Caco-2 (cell line): ENCODE measurements around the gene KRT16. TPM values are rescaled to one million over a fixed set of nuclear protein-coding genes. Genes with fewer than 3 reads are reported as not detected.

Experiments
- BruUV-seq: library from RNA; stranded (reverse); fragments of 400-500 nt; replicated peaks from 2 replicates; lab custom pipeline; 2021; lab: Mats Ljungman, UMichigan
- CTCF ChIA-PET: fragments of 300-600 bp; sonication (Branson Sonifier 250); formaldehyde crosslinking; loops from one replicate; lab custom pipeline; 2022; ENCODE audit warnings: antibody characterized with exemption; lab: Charles Lee
- POLR2A ChIA-PET: fragments of 300-600 bp; sonication (Branson Sonifier 250); formaldehyde crosslinking; loops from one replicate; lab custom pipeline; 2022; ENCODE audit warnings: antibody characterized with exemption; lab: Charles Lee
- DNase-seq, 2 experiments: peaks; one replicate each; pipeline versions ENCODE4 v3.0.0 to v3.0.0-alpha.2; 2020 to 2022
- H3K27me3 ChIP-seq: replicated peaks from 2 replicates; pipeline ENCODE4 v1.6.0; 2011; ENCODE audit warnings: low read length; ENCODE audit not compliant: control insufficient read depth, insufficient read depth
- H3K36me3 ChIP-seq: 2 replicates; pipeline ENCODE4 v1.5.1; 2011; ENCODE audit warnings: low read length; ENCODE audit not compliant: control insufficient read depth, insufficient read depth
- H3K4me1 ChIP-seq: fragments of 250-450 bp; sonication (Bioruptor Pico); 2 replicates; pipeline ENCODE4 v1.5.1; 2020; ENCODE audit warnings: mild to moderate bottlenecking
- H3K4me3 ChIP-seq: 2 replicates; pipeline ENCODE4 v1.5.1; 2011; ENCODE audit warnings: low read depth, mild to moderate bottlenecking, control low read depth, low read length
- H3K9me3 ChIP-seq: fragments of 250-450 bp; sonication (Bioruptor Pico); 2 replicates; pipeline ENCODE4 v1.5.1; 2020; ENCODE audit warnings: mild to moderate bottlenecking, moderate library complexity
- H3K27ac Mint-ChIP-seq: one replicate; pipeline ENCODE4 v1.8.0; 2022; ENCODE audit warnings: mixed read lengths; ENCODE audit not compliant: unreplicated experiment
- H3K27me3 Mint-ChIP-seq: one replicate; pipeline ENCODE4 v1.8.0; 2022; ENCODE audit warnings: mixed read lengths; ENCODE audit not compliant: insufficient read depth, unreplicated experiment
- H3K36me3 Mint-ChIP-seq: one replicate; pipeline ENCODE4 v1.8.0; 2022; ENCODE audit warnings: mild to moderate bottlenecking, mixed read lengths; ENCODE audit not compliant: insufficient read depth, unreplicated experiment
- H3K4me1 Mint-ChIP-seq: one replicate; pipeline ENCODE4 v1.8.0; 2022; ENCODE audit warnings: low read depth, mixed read lengths; ENCODE audit not compliant: unreplicated experiment
- H3K4me3 Mint-ChIP-seq: one replicate; pipeline ENCODE4 v1.8.0; 2022; ENCODE audit warnings: mild to moderate bottlenecking, moderate library complexity, mixed read lengths; ENCODE audit not compliant: unreplicated experiment
- H3K9me3 Mint-ChIP-seq: one replicate; pipeline ENCODE4 v1.8.0; 2022; ENCODE audit warnings: mixed read lengths; ENCODE audit not compliant: unreplicated experiment
- intact Hi-C: fragments of 100-400 bp; cut with micrococcal nuclease; formaldehyde crosslinking; loops from one replicate; pipeline ENCODE4 v1.10.0; 2022; ENCODE audit not compliant: unreplicated experiment
- total RNA-seq: library from RNA; stranded (reverse); gene quantifications from 2 replicates; pipeline ENCODE4 v1.2.3, GENCODE V29; 2022
- TF ChIP-seq, protein P1 (sequence below), 2 experiments: fragments of 200-600 bp in 1 of 2; IDR thresholded peaks; 1 replicate in 1 of 2; 2 replicates in 1 of 2; pipeline versions ENCODE4 v1.5.1 to v1.8.0; 2011 to 2022; ENCODE audit warnings: antibody characterized with exemption in 1 of 2, control low read depth in 1 of 2, inconsistent platforms in 1 of 2, low read depth in 1 of 2, low read length in 1 of 2, mild to moderate bottlenecking in 1 of 2, moderate library complexity in 1 of 2; ENCODE audit not compliant: insufficient read depth in 1 of 2, severe bottlenecking in 1 of 2, unreplicated experiment in 1 of 2

KRT16 gene
- total RNA-seq, 1 experiment from 2014 or later, result not detected

DNA sequence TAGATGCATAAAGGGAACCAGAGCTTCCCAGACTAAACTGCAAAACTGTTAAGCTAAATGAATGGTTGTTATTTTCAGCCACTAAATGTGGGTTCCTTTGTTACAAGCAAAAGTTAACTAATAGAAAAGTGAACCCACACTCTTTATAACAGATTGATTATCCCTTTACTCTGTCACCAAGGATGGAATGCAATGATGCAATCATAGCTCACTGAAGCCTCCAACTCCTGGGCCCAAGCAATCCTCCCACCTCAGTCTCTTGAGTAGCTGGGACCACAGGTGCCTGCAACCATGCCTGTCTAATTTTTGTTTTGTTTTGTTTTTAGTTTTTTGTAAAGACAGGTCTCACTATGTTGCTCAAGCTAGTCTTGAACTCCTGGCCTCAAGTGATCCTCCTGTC lies 47.2 kb downstream of the KRT16 start:
- no peaks in the 10 kb centered on the region for H3K9me3 Mint-ChIP-seq
- Histone ChIP-seq H3K4me1 (0 out of 2 replicates have a peak, but pooled peaks cover 5% of the 10 kb centered on the region), H3K36me3 (no peaks in the 10 kb centered on the region), H3K4me3 (no peak overlapping the region), H3K27me3 (no peaks in the 10 kb centered on the region), H3K9me3 (no peaks in the 10 kb centered on the region)
- no peaks in the 10 kb centered on the region for H3K27me3 Mint-ChIP-seq
- CTCF ChIA-PET, result interaction anchor here (0.5 to 1.7 kb wide), 4 partner anchors 16 to 503 kb away, joined by 3 to 9 read pairs (median 4); no protein-coding TSS in a partner anchor
- no peak overlapping the region for H3K27ac Mint-ChIP-seq
- no peaks in the 10 kb centered on the region for H3K36me3 Mint-ChIP-seq
- no TSS peak for BruUV-seq
- DNase-seq, result no peak
- POLR2A ChIA-PET, result no interaction called here
- intact Hi-C loops, result no loop called here
- H3K4me3 Mint-ChIP-seq, result no peak overlapping the region
- peaks cover 11% of the 10 kb centered on the region for H3K4me1 Mint-ChIP-seq
- TF ChIP-seq, protein P1, sequence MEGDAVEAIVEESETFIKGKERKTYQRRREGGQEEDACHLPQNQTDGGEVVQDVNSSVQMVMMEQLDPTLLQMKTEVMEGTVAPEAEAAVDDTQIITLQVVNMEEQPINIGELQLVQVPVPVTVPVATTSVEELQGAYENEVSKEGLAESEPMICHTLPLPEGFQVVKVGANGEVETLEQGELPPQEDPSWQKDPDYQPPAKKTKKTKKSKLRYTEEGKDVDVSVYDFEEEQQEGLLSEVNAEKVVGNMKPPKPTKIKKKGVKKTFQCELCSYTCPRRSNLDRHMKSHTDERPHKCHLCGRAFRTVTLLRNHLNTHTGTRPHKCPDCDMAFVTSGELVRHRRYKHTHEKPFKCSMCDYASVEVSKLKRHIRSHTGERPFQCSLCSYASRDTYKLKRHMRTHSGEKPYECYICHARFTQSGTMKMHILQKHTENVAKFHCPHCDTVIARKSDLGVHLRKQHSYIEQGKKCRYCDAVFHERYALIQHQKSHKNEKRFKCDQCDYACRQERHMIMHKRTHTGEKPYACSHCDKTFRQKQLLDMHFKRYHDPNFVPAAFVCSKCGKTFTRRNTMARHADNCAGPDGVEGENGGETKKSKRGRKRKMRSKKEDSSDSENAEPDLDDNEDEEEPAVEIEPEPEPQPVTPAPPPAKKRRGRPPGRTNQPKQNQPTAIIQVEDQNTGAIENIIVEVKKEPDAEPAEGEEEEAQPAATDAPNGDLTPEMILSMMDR (IDR thresholded peaks at IDR 0.05; ENCODE audit: insufficient read depth in 1 of 2, low read depth in 1 of 2, low read length in 1 of 2, severe bottlenecking in 1 of 2, unreplicated experiment in 1 of 2), result no peak

DNA sequence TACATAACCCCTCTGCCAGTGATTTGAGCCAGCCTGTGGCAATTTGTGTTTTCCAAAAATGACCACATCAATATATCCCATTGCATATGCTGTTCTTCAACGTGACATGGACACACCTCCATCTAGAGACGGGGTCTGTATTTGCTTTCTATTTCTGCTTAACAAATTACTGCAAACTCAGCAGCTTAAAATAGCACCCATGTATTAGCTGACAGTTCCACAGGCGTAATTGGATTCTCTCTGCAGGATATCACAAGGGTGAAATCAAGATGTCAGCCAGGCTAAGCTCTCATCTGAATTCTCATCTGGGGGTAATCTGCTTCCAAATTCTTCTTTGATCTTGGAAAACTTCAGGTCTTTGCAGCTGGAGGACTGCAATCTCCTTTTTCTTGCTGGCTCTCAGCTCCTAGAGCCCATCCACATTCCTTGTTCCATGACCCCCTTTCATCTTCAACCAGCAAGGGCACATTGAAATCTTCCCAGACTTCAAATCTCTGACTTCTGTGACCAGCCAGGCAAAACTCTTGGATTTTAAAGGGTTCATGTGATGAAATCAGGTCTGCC lies 48.9 kb downstream of the KRT16 start:
- intact Hi-C loops, result no loop called here
- Mint-ChIP-seq H3K27me3 (no peaks in the 10 kb centered on the region), H3K4me3 (no peak overlapping the region), H3K4me1 (peaks cover 11% of the 10 kb centered on the region), H3K27ac (no peak overlapping the region), H3K9me3 (no peaks in the 10 kb centered on the region), H3K36me3 (no peaks in the 10 kb centered on the region)
- Histone ChIP-seq H3K9me3 (no peaks in the 10 kb centered on the region), H3K36me3 (no peaks in the 10 kb centered on the region), H3K27me3 (no peaks in the 10 kb centered on the region), H3K4me1 (0 out of 2 replicates have a peak, but pooled peaks cover 5% of the 10 kb centered on the region), H3K4me3 (no peak overlapping the region)
- TF ChIP-seq, protein P1 (IDR thresholded peaks at IDR 0.05; ENCODE audit: insufficient read depth in 1 of 2, low read depth in 1 of 2, low read length in 1 of 2, severe bottlenecking in 1 of 2, unreplicated experiment in 1 of 2), result no peak
- ChIA-PET CTCF (interaction anchor here (0.9 to 1.4 kb wide), 2 partner anchors 99 to 102 kb away, joined by 3 to 5 read pairs; no protein-coding TSS in a partner anchor), POLR2A (no interaction called here)
- BruUV-seq, result no TSS peak
- peak in 1 of 2 experiments; percentile 22 for DNase-seq

DNA sequence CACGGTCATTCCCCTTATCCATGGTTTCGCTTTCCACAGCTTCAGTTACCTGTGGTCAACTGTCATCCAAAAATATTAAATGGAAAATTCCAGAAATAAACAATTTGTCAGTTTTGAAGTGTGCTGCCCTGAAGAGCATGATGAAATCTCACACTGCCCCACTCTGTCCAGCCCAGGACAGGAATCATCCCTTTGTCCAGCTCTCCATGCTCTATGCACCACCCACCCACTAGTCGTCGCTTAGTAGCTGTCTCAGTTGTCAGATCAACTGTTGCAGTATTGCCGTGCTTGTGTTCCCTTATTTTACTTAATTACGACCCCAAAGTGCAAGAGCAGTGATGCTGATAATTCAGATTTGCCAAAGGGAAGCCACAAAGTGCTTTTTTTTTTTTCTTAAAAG lies 51.0 kb downstream of the KRT16 start:
- no peaks in the 10 kb centered on the region for H3K36me3 Mint-ChIP-seq
- ChIA-PET CTCF (no interaction called here), POLR2A (no interaction called here)
- H3K9me3 ChIP-seq, result no peaks in the 10 kb centered on the region
- intact Hi-C loops, result no loop called here
- H3K27me3 Mint-ChIP-seq, result peaks cover 3% of the 10 kb centered on the region
- no peak overlapping the region for H3K4me3 Mint-ChIP-seq
- no peak for DNase-seq
- 0 out of 2 replicates have a peak, but pooled peaks cover 5% of the 10 kb centered on the region for H3K4me1 ChIP-seq
- no peak overlapping the region for H3K4me3 ChIP-seq
- BruUV-seq, result no TSS peak
- no peak overlapping the region for H3K27ac Mint-ChIP-seq
- TF ChIP-seq, protein P1 (IDR thresholded peaks at IDR 0.05; ENCODE audit: insufficient read depth in 1 of 2, low read depth in 1 of 2, low read length in 1 of 2, severe bottlenecking in 1 of 2, unreplicated experiment in 1 of 2), result no peak
- no peaks in the 10 kb centered on the region for H3K27me3 ChIP-seq
- H3K9me3 Mint-ChIP-seq, result no peaks in the 10 kb centered on the region
- peaks cover 11% of the 10 kb centered on the region for H3K4me1 Mint-ChIP-seq
- no peaks in the 10 kb centered on the region for H3K36me3 ChIP-seq

Other genes with a start within 250 kb of the KRT16 start
- not detected in 2 replicates for gene KRT33B, start 243.0 kb downstream of the KRT16 start, total RNA-seq
- gene KRT34, start 230.5 kb downstream of the KRT16 start, total RNA-seq, result not detected in 2 replicates
- not detected in 2 replicates for gene KRT31, start 215.2 kb downstream of the KRT16 start, total RNA-seq
- gene KRT37, start 188.2 kb downstream of the KRT16 start, total RNA-seq, result not detected in 2 replicates
- gene KRT38, start 171.8 kb downstream of the KRT16 start, total RNA-seq, result not detected in 2 replicates
- gene KRT32, start 145.4 kb downstream of the KRT16 start, total RNA-seq, result not detected in 2 replicates
- gene KRT35, start 131.6 kb downstream of the KRT16 start, total RNA-seq, result not detected in 2 replicates
- not detected in 2 replicates for gene KRT36, start 122.9 kb downstream of the KRT16 start, total RNA-seq
- 0.35 TPM in 1 of 2 replicates, not detected in the other for gene KRT13, start 107.2 kb downstream of the KRT16 start, total RNA-seq
- gene KRT15, start 93.9 kb downstream of the KRT16 start, total RNA-seq, result 5.3 and 10.5 TPM in 2 replicates
- 975 and 1,121 TPM in 2 replicates for gene KRT19, start 84.5 kb downstream of the KRT16 start, total RNA-seq
- not detected in 2 replicates for gene KRT9, start 40.7 kb downstream of the KRT16 start, total RNA-seq
- gene KRT14, start 25.9 kb downstream of the KRT16 start, total RNA-seq, result not detected in 2 replicates
- gene KRT17, start 11.8 kb upstream of the KRT16 start, total RNA-seq, result 2.8 and 3.4 TPM in 2 replicates
- 759 and 783 TPM in 2 replicates for gene EIF1, start 76.1 kb upstream of the KRT16 start, total RNA-seq
- gene GAST, start 99.6 kb upstream of the KRT16 start, total RNA-seq, result 0.75 TPM in 1 of 2 replicates, not detected in the other
- gene HAP1, start 121.9 kb upstream of the KRT16 start, total RNA-seq, result 3.2 and 3.3 TPM in 2 replicates
- gene JUP, start 173.9 kb upstream of the KRT16 start, total RNA-seq, result 392 and 419 TPM in 2 replicates
- gene P3H4, start 199.2 kb upstream of the KRT16 start, total RNA-seq, result 34.1 and 39.2 TPM in 2 replicates
- gene FKBP10, start 200.2 kb upstream of the KRT16 start, total RNA-seq, result 112 and 132 TPM in 2 replicates
- 85.4 and 94.5 TPM in 2 replicates for gene NT5C3B, start 223.5 kb upstream of the KRT16 start, total RNA-seq
- not detected in 2 replicates for gene KLHL10, start 225.1 kb upstream of the KRT16 start, total RNA-seq